ENCODE results near the gene CITED4. TPM values are rescaled to one million over a fixed set of nuclear protein-coding genes. Genes with fewer than 3 reads are reported as not detected.

The CITED4 gene
- total and polyA plus RNA-seq, 7 donors: 3.0 to 59.8 (median 23.5) TPM; not detected in 2

GRCh38 chr1:40847023-40847745, 15.0 kb downstream of the CITED4 start:
- Histone ChIP-seq H3K36me3 (no peaks in the 10 kb centered on the region), H3K9me3 (peaks cover 0 to 3% (median 0%) of the 10 kb centered on the region in 4 donors), H3K27me3 (no peaks in the 10 kb centered on the region), H3K27ac (no peak overlapping the region), H3K4me3 (no peak overlapping the region), H3K4me1 (peaks cover 0 to 22% (median 13%) of the 10 kb centered on the region in 4 donors)
- TF ChIP-seq EP300 (IDR thresholded peaks at IDR 0.05) (no peak), POLR2AphosphoS5 (IDR thresholded peaks at IDR 0.05) (no peak), CTCF (IDR thresholded peaks at IDR 0.05) (no peak), POLR2A (IDR thresholded peaks at IDR 0.05) (no peak)
- intact Hi-C loops (cut with DNase I): loop anchor here (10.0 kb wide), 1 partner anchor 312 kb away; the partner anchor contains the start of gene ZNF684
- no peak for DNase-seq
- 74 to 77% methylated on average over 6 of the region's 6 CpGs for WGBS, 2 donors

GRCh38 chr1:40845895-40846294, 16.3 kb downstream of the CITED4 start:
- no peaks in the 10 kb centered on the region for H3K27me3 ChIP-seq
- TF ChIP-seq CTCF (IDR thresholded peaks at IDR 0.05) (no peak), EP300 (IDR thresholded peaks at IDR 0.05) (no peak), POLR2A (IDR thresholded peaks at IDR 0.05) (no peak), POLR2AphosphoS5 (IDR thresholded peaks at IDR 0.05) (no peak)
- intact Hi-C loops (cut with DNase I): loop anchor here (10.0 kb wide), 1 partner anchor 311 kb away; the partner anchor contains the start of gene ZNF684
- no peak for DNase-seq
- H3K9me3 ChIP-seq: peaks cover 0 to 3% (median 0%) of the 10 kb centered on the region in 4 donors
- peaks cover 0 to 22% (median 13%) of the 10 kb centered on the region in 4 donors for H3K4me1 ChIP-seq
- H3K4me3 ChIP-seq: no peak overlapping the region
- peak overlapping the region in 3 of 4 donors; percentile 29 to 59 (median 57) for H3K27ac ChIP-seq
- no peaks in the 10 kb centered on the region for H3K36me3 ChIP-seq
- WGBS, 2 donors: 93 to 95% methylated on average over 1 of the region's 1 CpG

GRCh38 chr1:40844887-40845878, 17.0 kb downstream of the CITED4 start:
- Histone ChIP-seq H3K27me3 (no peaks in the 10 kb centered on the region), H3K27ac (peak overlapping the region in 3 of 4 donors; percentile 29 to 59 (median 57)), H3K4me3 (no peak overlapping the region), H3K36me3 (peaks cover 0 to 1% (median 0%) of the 10 kb centered on the region in 4 donors), H3K4me1 (peaks cover 0 to 20% (median 13%) of the 10 kb centered on the region in 4 donors), H3K9me3 (peaks cover 0 to 3% (median 0%) of the 10 kb centered on the region in 4 donors)
- intact Hi-C loops (cut with DNase I): loop anchor here (10.0 kb wide), 1 partner anchor 310 kb away; the partner anchor contains the start of gene ZNF684
- 46 to 72% methylated on average over 9 of the region's 9 CpGs for WGBS, 2 donors
- DNase-seq: no peak
- no peak for TF ChIP-seq EP300 (IDR thresholded peaks at IDR 0.05)
- TF ChIP-seq POLR2AphosphoS5 (IDR thresholded peaks at IDR 0.05): peak in 3 of 4 donors; percentile 6 to 11 (median 6)
- no peak for TF ChIP-seq POLR2A (IDR thresholded peaks at IDR 0.05)

- Histone ChIP-seq H3K36me3 (peaks cover 0 to 12% (median 3%) of the 10 kb centered on the region in 4 donors), H3K27me3 (no peaks in the 10 kb centered on the region), H3K4me3 (no peak overlapping the region), H3K4me1 (peaks cover 0 to 12% (median 10%) of the 10 kb centered on the region in 4 donors), H3K9me3 (peaks cover 0 to 3% (median 0%) of the 10 kb centered on the region in 4 donors), H3K27ac (peak overlapping the region in 1 of 4 donors; percentile 59)
- intact Hi-C loops (cut with DNase I): loop anchor here (10.0 kb wide), 1 partner anchor 309 kb away; the partner anchor contains the start of gene ZNF684
- no peak for DNase-seq
- WGBS, 2 donors: 73 to 81% methylated on average over 5 of the region's 5 CpGs
- TF ChIP-seq EP300 (IDR thresholded peaks at IDR 0.05) (no peak), POLR2A (IDR thresholded peaks at IDR 0.05) (no peak), CTCF (IDR thresholded peaks at IDR 0.05) (no peak), POLR2AphosphoS5 (IDR thresholded peaks at IDR 0.05) (no peak)
Observed at GRCh38 chr1:40844079-40844478, 18.1 kb downstream of the CITED4 start.
